DOHH2 (cell line): ENCODE data around the gene PHRF1.

Experiments
- H3F3A ChIP-seq: fragments of 200-600 bp; sonication (generic), shearing (Covaris generic); 2 replicates; pipeline ENCODE4 v1.6.0; 2016; ENCODE audit warnings: antibody characterized with exemption, mild to moderate bottlenecking; ENCODE audit not compliant: control insufficient read depth, insufficient read depth
- H3K27ac ChIP-seq: fragments of 200-600 bp; sonication (generic); 2 replicates; pipeline ENCODE4 v1.5.1; 2014; ENCODE audit warnings: low read depth, mild to moderate bottlenecking, low read length, moderate library complexity
- H3K27me3 ChIP-seq: fragments of 200-600 bp; sonication (generic); 2 replicates; pipeline ENCODE4 v1.6.1; 2014; ENCODE audit warnings: mild to moderate bottlenecking, low read length, mixed read lengths; ENCODE audit not compliant: control insufficient read depth
- H3K36me3 ChIP-seq: fragments of 200-600 bp; sonication (generic); 2 replicates; pipeline ENCODE4 v1.6.1; 2014; ENCODE audit warnings: mild to moderate bottlenecking, low read length, moderate library complexity, mixed read lengths; ENCODE audit not compliant: control insufficient read depth
- H3K4me1 ChIP-seq: fragments of 200-600 bp; sonication (generic); 2 replicates; pipeline ENCODE4 v1.6.1; 2014; ENCODE audit warnings: mild to moderate bottlenecking, low read length, mixed read lengths; ENCODE audit not compliant: control insufficient read depth
- H3K4me2 ChIP-seq: fragments of 200-600 bp; sonication (generic); 2 replicates; pipeline ENCODE4 v1.6.0; 2014; ENCODE audit warnings: mild to moderate bottlenecking, low read length, moderate library complexity
- H3K4me3 ChIP-seq: fragments of 200-600 bp; sonication (generic); 2 replicates; pipeline ENCODE4 v1.5.1; 2014; ENCODE audit warnings: mild to moderate bottlenecking, low read length, mixed read lengths
- H3K79me2 ChIP-seq: fragments of 200-600 bp; sonication (generic); 2 replicates; pipeline ENCODE4 v1.6.1; 2014; ENCODE audit warnings: mild to moderate bottlenecking, low read length, mixed read lengths; ENCODE audit not compliant: control insufficient read depth
- H3K9me2 ChIP-seq: fragments of 200-600 bp; sonication (generic); replicated peaks from 2 replicates; pipeline ENCODE4 v1.6.1; 2014; ENCODE audit warnings: mild to moderate bottlenecking, low read length, mixed read lengths; ENCODE audit not compliant: control insufficient read depth
- H3K9me3 ChIP-seq: fragments of 200-600 bp; sonication (generic); 2 replicates; pipeline ENCODE4 v1.6.1; 2014; ENCODE audit warnings: antibody characterized with exemption, low read length, mixed read lengths; ENCODE audit not compliant: control insufficient read depth, insufficient read depth
- H4K20me1 ChIP-seq: fragments of 200-600 bp; sonication (generic); 2 replicates; pipeline ENCODE4 v1.6.0; 2014; ENCODE audit warnings: low read depth, mild to moderate bottlenecking, antibody characterized with exemption, low read length, moderate library complexity; ENCODE audit not compliant: control insufficient read depth, insufficient read depth
- EZH2phosphoT487 ChIP-seq: fragments of 200-600 bp; sonication (generic); IDR thresholded peaks from 2 replicates; pipeline ENCODE4 v1.6.1; 2017; ENCODE audit warnings: borderline replicate concordance, mild to moderate bottlenecking, antibody characterized with exemption, low read length, moderate library complexity, mixed read lengths
- TF ChIP-seq, protein P1 (sequence below): fragments of 200-600 bp; sonication (generic); IDR thresholded peaks from one replicate; pipeline ENCODE4 v1.5.1; 2014; ENCODE audit warnings: antibody characterized with exemption, mild to moderate bottlenecking, low read depth, low read length; ENCODE audit not compliant: poor library complexity, severe bottlenecking

The PHRF1 gene

DNA sequence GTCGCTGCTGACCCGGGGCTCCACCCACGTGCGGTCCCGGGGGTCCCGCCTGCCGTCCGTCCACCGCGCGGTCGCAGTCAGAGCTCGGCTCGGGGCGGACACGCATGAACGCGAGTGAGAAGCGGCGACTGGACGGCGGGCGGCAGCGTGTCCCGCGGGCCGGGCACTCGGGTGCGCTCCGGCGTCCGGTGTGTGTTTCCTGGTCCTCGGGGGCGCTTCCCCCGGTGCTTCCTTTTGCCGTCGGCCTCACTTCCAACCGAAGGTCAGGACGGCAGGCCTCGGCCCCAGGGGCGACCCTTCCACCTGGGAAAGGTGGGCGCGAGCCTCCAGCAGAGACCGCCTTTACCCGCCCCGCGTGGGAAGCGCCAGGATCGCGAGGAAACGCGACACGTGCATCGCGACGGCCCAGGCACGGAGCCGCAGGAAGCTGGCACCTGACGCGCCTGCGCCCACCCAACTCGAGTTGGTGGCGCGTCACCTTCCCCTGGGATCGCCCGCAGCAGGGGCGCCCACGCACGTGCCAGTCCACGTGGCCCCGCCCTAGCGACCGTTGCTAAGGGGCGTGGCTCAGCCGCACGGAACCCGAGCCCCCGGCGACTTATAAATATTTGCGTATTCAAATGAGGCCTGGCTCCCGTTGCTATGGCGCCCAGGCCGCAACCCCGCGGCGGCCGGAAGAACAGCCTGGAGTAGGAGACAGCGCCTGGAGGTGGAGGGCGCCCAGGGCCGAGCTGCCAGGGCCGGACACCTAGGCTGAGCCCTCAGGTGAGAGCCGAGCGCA, 39.2 kb upstream of the PHRF1 start, which contains the start of gene LRRC56:
Gene LRRC56, plus strand, starts transcription at position 687 of the 781 bp plus-strand sequence. CDS start 3,158 bp downstream, outside the sequence.
- Histone ChIP-seq H4K20me1 (no peaks in the 10 kb centered on the region), H3F3A (peaks cover 10% of the 10 kb centered on the region), H3K4me1 (peaks cover 34% of the 10 kb centered on the region), H3K36me3 (peaks cover 22% of the 10 kb centered on the region), H3K4me3 (peak within 1 kb of the TSS; percentile 83), H3K79me2 (peaks cover 20% of the 10 kb centered on the region), H3K9me2 (no peaks in the 10 kb centered on the region), H3K4me2 (peak within 1 kb of the TSS; percentile 71), H3K27ac (peak within 1 kb of the TSS; percentile 97), H3K27me3 (no peaks in the 10 kb centered on the region), H3K9me3 (no peaks in the 10 kb centered on the region)
- TF ChIP-seq, protein P1, sequence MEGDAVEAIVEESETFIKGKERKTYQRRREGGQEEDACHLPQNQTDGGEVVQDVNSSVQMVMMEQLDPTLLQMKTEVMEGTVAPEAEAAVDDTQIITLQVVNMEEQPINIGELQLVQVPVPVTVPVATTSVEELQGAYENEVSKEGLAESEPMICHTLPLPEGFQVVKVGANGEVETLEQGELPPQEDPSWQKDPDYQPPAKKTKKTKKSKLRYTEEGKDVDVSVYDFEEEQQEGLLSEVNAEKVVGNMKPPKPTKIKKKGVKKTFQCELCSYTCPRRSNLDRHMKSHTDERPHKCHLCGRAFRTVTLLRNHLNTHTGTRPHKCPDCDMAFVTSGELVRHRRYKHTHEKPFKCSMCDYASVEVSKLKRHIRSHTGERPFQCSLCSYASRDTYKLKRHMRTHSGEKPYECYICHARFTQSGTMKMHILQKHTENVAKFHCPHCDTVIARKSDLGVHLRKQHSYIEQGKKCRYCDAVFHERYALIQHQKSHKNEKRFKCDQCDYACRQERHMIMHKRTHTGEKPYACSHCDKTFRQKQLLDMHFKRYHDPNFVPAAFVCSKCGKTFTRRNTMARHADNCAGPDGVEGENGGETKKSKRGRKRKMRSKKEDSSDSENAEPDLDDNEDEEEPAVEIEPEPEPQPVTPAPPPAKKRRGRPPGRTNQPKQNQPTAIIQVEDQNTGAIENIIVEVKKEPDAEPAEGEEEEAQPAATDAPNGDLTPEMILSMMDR: no peak
- no peak for TF ChIP-seq EZH2phosphoT487

GRCh38 chr11:537622-538430, 38.4 kb upstream of the PHRF1 start:
- Histone ChIP-seq H3K4me3 (peak overlapping the region; percentile 83), H3K27ac (peak overlapping the region; percentile 97; the same call in 1 of the 2 replicates), H3K79me2 (peaks cover 20% of the 10 kb centered on the region), H4K20me1 (no peaks in the 10 kb centered on the region), H3K4me1 (peaks cover 42% of the 10 kb centered on the region), H3K9me3 (no peaks in the 10 kb centered on the region), H3K9me2 (no peaks in the 10 kb centered on the region), H3K4me2 (peak overlapping the region; percentile 71), H3K36me3 (peaks cover 14% of the 10 kb centered on the region), H3K27me3 (no peaks in the 10 kb centered on the region), H3F3A (peaks cover 10% of the 10 kb centered on the region)
- TF ChIP-seq, protein P1: no peak
- no peak for TF ChIP-seq EZH2phosphoT487

DNA sequence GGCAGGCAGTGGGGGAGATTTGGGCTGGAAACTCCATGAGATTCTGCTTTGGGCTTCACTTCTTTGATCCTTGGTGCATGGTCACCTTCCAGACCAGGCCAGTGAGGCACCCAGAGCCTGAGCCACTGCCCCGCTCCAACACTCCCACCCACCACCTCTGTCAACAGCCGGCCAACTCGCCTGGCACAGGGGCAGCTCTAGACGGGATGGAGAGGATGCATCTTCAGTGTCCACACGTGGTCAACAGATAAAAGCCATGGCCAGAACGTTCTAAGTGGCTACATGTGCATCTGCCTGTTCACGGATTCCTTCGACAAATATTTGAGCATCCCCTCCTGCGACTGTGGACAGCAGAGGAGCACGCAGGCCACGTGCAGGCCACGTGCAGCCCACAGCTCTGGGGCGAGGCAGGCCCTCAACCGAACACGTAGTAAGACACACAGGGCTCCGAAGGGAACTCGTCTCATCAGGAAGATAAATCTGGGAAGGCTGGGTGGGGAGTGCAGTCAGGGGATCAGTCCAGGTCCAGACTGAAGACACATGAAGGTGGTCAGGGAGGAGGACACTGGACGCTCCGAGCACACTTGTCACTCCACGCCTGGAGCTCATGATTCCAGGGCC, 37.7 kb upstream of the PHRF1 start:
- Histone ChIP-seq H3K36me3 (peaks cover 7% of the 10 kb centered on the region), H3K27ac (no peak overlapping the region), H3K9me3 (no peaks in the 10 kb centered on the region), H3K9me2 (no peaks in the 10 kb centered on the region), H3K4me2 (peak overlapping the region; percentile 71), H3F3A (peaks cover 10% of the 10 kb centered on the region), H3K4me1 (peaks cover 42% of the 10 kb centered on the region), H3K79me2 (peaks cover 18% of the 10 kb centered on the region), H3K4me3 (peak overlapping the region; percentile 83; the same call in 1 of the 2 replicates), H3K27me3 (no peaks in the 10 kb centered on the region), H4K20me1 (no peaks in the 10 kb centered on the region)
- TF ChIP-seq EZH2phosphoT487: no peak
- TF ChIP-seq, protein P1: no peak
